ENCODE results near the gene CCR9. TPM values are rescaled to one million over a fixed set of nuclear protein-coding genes. Genes with fewer than 3 reads are reported as not detected.
A peak's percentile ranks its signal among the peaks of the same experiment; 100 is the strongest.

Gene CCR9
- total and polyA plus RNA-seq, 2 experiments from 2014 or later, result not detected

DNA sequence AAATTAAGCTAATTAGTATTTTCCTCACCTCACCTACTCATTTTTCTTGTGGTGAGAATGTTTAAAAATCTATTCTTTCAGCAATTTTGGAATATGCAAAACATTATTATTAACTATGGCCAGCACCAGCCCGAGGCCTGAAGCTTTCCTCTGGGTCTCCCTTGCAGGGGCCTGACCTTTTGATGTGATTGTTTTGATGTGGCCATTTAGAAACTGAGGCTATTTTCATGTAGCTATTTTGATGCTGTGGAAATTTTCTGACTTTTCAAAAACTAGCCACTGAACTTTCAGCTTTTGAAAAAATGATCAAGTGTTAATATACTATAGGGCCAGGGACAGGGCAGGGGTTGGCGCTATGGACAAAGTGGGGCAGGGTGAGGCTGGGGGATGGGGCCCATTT lies 8.2 kb upstream of the CCR9 start:
- no peaks in the 10 kb centered on the region for H3K9me2 ChIP-seq (ENCODE audit: insufficient read depth)
- H4K20me1 ChIP-seq (ENCODE audit: insufficient read depth), result no peaks in the 10 kb centered on the region
- no peaks in the 10 kb centered on the region for H3F3A ChIP-seq (ENCODE audit: insufficient read depth)
- no peaks in the 10 kb centered on the region for H3K9me3 ChIP-seq (ENCODE audit: low read depth)
- H3K9ac ChIP-seq, result no peak overlapping the region
- in situ Hi-C loops (cut with MboI), result no loop called here
- peaks cover 41% of the 10 kb centered on the region for H3K27me3 ChIP-seq (replicated peaks; ENCODE audit: insufficient read depth)
- 0 out of 2 replicates have a peak, but pooled peaks cover 3% of the 10 kb centered on the region for H3K4me1 ChIP-seq (ENCODE audit: insufficient read depth)
- no peaks in the 10 kb centered on the region for H3K79me2 ChIP-seq (ENCODE audit: insufficient read depth)
- H3K36me3 ChIP-seq (ENCODE audit: low read depth), result no peaks in the 10 kb centered on the region
- H3K27ac ChIP-seq, result no peak overlapping the region
- no peak overlapping the region for H3K4me2 ChIP-seq (ENCODE audit: unreplicated experiment)
- H2AFZ ChIP-seq, result no peak overlapping the region
- no peak for TF ChIP-seq EZH2phosphoT487 (IDR thresholded peaks at IDR 0.05; ENCODE audit: insufficient read depth, low read depth)
- TF ChIP-seq EZH2 (IDR thresholded peaks at IDR 0.05; ENCODE audit: insufficient read depth, poor library complexity, severe bottlenecking), result no peak
- WGBS, 2 experiments (ENCODE audit: low coverage in 1 of 2, low lambda C conversion rate in 2 of 2, missing lambda C conversion rate in 2 of 2), result 68 to 70% methylated on average over 2 of the region's 2 CpGs
- no peak overlapping the region for H3K4me3 ChIP-seq
- no peak for DNase-seq

DNA sequence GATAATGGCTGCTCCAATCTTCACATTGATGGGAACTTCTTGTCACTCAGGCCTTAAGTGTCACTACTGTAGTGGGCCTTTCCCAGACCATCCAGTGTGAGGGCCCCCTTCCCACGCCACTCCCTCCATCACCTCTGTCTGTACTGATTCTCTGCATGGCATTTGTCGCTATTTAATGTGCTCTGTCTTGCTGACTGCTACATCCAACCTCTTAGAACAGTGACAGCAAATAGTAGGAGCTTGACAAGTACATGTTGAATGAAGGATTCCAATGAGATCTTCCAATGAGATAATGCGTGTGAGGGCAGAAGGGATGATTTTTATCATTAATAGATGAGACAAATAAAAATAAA lies 5.6 kb upstream of the CCR9 start:
- no peaks in the 10 kb centered on the region for H4K20me1 ChIP-seq (ENCODE audit: insufficient read depth)
- no peaks in the 10 kb centered on the region for H3K79me2 ChIP-seq (ENCODE audit: insufficient read depth)
- H3F3A ChIP-seq (ENCODE audit: insufficient read depth), result no peaks in the 10 kb centered on the region
- no peak overlapping the region for H3K4me2 ChIP-seq (ENCODE audit: unreplicated experiment)
- no peak overlapping the region for H3K4me3 ChIP-seq
- H3K27me3 ChIP-seq (replicated peaks; ENCODE audit: insufficient read depth), result peaks cover 59% of the 10 kb centered on the region
- WGBS, 2 experiments (ENCODE audit: low coverage in 1 of 2, low lambda C conversion rate in 2 of 2, missing lambda C conversion rate in 2 of 2), result 64 to 68% methylated on average over 3 of the region's 3 CpGs
- H3K9ac ChIP-seq, result no peak overlapping the region
- 0 out of 2 replicates have a peak, but pooled peaks cover 3% of the 10 kb centered on the region for H3K4me1 ChIP-seq (ENCODE audit: insufficient read depth)
- no peak overlapping the region for H3K27ac ChIP-seq
- no peak for DNase-seq
- H3K9me2 ChIP-seq (ENCODE audit: insufficient read depth), result no peaks in the 10 kb centered on the region
- H2AFZ ChIP-seq, result no peak overlapping the region
- no peaks in the 10 kb centered on the region for H3K9me3 ChIP-seq (ENCODE audit: low read depth)
- TF ChIP-seq EZH2phosphoT487 (IDR thresholded peaks at IDR 0.05; ENCODE audit: insufficient read depth, low read depth) (no peak), EZH2 (IDR thresholded peaks at IDR 0.05; ENCODE audit: insufficient read depth, poor library complexity, severe bottlenecking) (no peak)
- H3K36me3 ChIP-seq (ENCODE audit: low read depth), result no peaks in the 10 kb centered on the region
- in situ Hi-C loops (cut with MboI), result no loop called here

DNA sequence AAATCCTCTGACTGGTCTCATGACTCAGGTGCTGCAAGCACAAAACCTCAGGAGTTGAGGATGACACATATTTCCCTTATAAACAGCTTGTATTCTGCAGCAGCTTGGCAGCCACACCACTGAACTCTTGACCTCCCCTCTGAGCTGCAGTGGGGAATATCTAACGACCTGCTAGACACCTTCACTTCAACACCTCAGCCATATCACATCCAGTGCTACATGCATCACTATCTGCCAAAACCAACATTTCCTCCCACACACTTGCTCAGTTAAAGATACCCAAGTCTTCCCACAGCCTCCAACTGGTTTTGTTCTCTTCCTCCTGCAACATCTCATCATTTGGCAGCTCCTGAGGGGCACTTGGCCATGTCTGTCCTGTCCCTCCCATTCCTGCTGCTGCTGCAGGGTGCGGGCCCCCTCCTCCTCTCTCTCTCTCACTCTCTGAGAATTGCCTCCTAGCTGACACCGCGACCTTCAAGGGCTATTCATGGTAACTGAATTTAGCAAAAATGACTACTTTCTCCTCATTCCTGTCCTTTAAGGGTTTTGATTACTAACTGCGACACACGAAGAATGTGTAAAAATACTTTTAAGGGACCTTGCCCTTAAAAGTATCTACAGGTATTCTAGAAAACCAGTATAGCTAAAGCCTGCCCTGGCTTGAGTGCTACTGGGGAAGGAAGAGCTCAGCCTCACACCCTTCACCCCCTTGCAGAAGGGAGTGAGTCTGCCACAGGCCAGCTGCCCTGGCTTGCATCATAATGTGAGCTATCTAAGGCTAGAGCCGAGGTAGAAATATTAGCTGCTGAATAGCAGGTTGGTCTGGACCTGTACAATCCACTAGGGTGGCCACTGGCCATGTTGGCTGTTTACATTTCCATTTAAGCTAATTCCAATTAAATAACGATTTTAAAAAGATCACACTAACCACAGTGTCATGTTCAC lies 5.0 kb upstream of the CCR9 start:
- peaks cover 52% of the 10 kb centered on the region for H3K27me3 ChIP-seq (replicated peaks; ENCODE audit: insufficient read depth)
- no peak overlapping the region for H2AFZ ChIP-seq
- H3K9me2 ChIP-seq (ENCODE audit: insufficient read depth), result no peaks in the 10 kb centered on the region
- peak; percentile 70 for DNase-seq
- H3K4me3 ChIP-seq, result no peak overlapping the region
- no peaks in the 10 kb centered on the region for H3K79me2 ChIP-seq (ENCODE audit: insufficient read depth)
- in situ Hi-C loops (cut with MboI), result no loop called here
- TF ChIP-seq EZH2phosphoT487 (IDR thresholded peaks at IDR 0.05; ENCODE audit: insufficient read depth, low read depth) (no peak), EZH2 (IDR thresholded peaks at IDR 0.05; ENCODE audit: insufficient read depth, poor library complexity, severe bottlenecking) (no peak)
- H3K4me2 ChIP-seq (ENCODE audit: unreplicated experiment), result no peak overlapping the region
- H4K20me1 ChIP-seq (ENCODE audit: insufficient read depth), result no peaks in the 10 kb centered on the region
- H3K36me3 ChIP-seq (ENCODE audit: low read depth), result no peaks in the 10 kb centered on the region
- H3K9ac ChIP-seq, result no peak overlapping the region
- WGBS, 2 experiments (ENCODE audit: low coverage in 1 of 2, low lambda C conversion rate in 2 of 2, missing lambda C conversion rate in 2 of 2), result 48 to 61% methylated on average over 8 of the region's 8 CpGs
- no peak overlapping the region for H3K27ac ChIP-seq
- no peaks in the 10 kb centered on the region for H3K9me3 ChIP-seq (ENCODE audit: low read depth)
- H3F3A ChIP-seq (ENCODE audit: insufficient read depth), result no peaks in the 10 kb centered on the region
- H3K4me1 ChIP-seq (ENCODE audit: insufficient read depth), result 0 out of 2 replicates have a peak, but pooled peaks cover 3% of the 10 kb centered on the region

DNA sequence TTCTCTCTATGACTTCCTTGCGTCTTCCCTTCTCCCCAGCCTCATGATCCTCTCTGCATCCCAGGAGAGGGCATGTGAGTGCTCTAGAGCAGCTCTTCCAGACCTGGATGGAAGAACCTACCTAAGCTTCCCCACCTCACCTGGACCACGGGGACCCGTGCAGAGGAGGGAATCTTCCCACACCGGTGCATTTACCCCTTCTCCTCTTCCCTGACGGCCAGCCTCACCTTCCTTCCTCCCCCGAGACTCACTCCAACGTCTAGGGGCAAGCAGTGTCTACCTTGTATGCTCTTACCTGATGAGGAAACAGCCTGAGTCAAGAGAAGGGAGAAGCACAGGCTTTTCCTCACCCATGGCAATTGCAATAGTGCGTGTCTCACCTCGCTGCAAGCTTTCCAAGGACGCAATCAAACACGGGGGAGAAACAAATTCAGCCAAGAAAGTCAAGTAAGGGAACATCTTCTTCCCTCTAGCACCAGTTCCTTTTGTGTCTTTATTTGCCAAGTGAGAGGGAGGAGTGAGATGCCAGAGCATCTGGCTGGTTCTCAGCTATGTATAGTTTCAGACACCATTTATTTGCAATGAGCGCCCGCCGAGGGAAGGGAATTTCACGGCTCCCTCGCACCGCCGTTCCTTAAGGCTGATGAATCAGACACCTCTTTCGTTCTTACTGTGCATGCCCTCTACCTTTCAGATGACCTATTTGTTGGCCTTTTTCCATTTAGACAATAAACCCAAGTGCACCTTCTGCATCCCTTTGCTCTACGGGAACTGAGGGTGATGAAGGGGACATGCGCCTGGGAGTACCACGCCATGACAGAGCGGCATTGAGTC lies 1.8 kb upstream of the CCR9 start:
- H3K4me3 ChIP-seq, result no peak overlapping the region
- H3K9me3 ChIP-seq (ENCODE audit: low read depth), result no peaks in the 10 kb centered on the region
- in situ Hi-C loops (cut with MboI), result no loop called here
- no peak for DNase-seq
- H3K9me2 ChIP-seq (ENCODE audit: insufficient read depth), result no peaks in the 10 kb centered on the region
- H3K36me3 ChIP-seq (ENCODE audit: low read depth), result no peaks in the 10 kb centered on the region
- H3K27ac ChIP-seq, result no peak overlapping the region
- H3K79me2 ChIP-seq (ENCODE audit: insufficient read depth), result no peaks in the 10 kb centered on the region
- no peak overlapping the region for H2AFZ ChIP-seq
- no peaks in the 10 kb centered on the region for H4K20me1 ChIP-seq (ENCODE audit: insufficient read depth)
- no peak overlapping the region for H3K9ac ChIP-seq
- no peak overlapping the region for H3K4me2 ChIP-seq (ENCODE audit: unreplicated experiment)
- 0 out of 2 replicates have a peak, but pooled peaks cover 3% of the 10 kb centered on the region for H3K4me1 ChIP-seq (ENCODE audit: insufficient read depth)
- peaks cover 35% of the 10 kb centered on the region for H3K27me3 ChIP-seq (replicated peaks; ENCODE audit: insufficient read depth)
- TF ChIP-seq EZH2 (IDR thresholded peaks at IDR 0.05; ENCODE audit: insufficient read depth, poor library complexity, severe bottlenecking) (no peak), EZH2phosphoT487 (IDR thresholded peaks at IDR 0.05; ENCODE audit: insufficient read depth, low read depth) (no peak)
- H3F3A ChIP-seq (ENCODE audit: insufficient read depth), result no peaks in the 10 kb centered on the region
- 74 to 77% methylated on average over 23 of the region's 23 CpGs for WGBS, 2 experiments (ENCODE audit: low coverage in 1 of 2, low lambda C conversion rate in 2 of 2, missing lambda C conversion rate in 2 of 2)

Measured in GM23248 (cell line).